B cell (primary cell): ENCODE results near the gene KIRREL3.

Experiments used
- CTCF ChIP-seq: fragments of 200-600 bp; IDR thresholded peaks from one replicate; pipeline ENCODE4 v1.8.0; 2022; ENCODE audit warnings: antibody characterized with exemption, mild to moderate bottlenecking
- EZH2 ChIP-seq: IDR thresholded peaks from 2 replicates; pipeline ENCODE4 v1.6.1; 2012; ENCODE audit warnings: borderline replicate concordance, low read depth, mild to moderate bottlenecking, moderate library complexity, low read length; ENCODE audit not compliant: insufficient read depth, poor library complexity, severe bottlenecking

- TF ChIP-seq CTCF (no peak), EZH2 (no peak)
Observed at GRCh38 chr11:126683766-126684728, 316.5 kb downstream of the KIRREL3 start.
